ENCODE results near the gene KMT2C.

- TF ChIP-seq CTCF (IDR thresholded peaks at IDR 0.05; ENCODE audit: poor library complexity, severe bottlenecking) (no peak), POLR2AphosphoS5 (IDR thresholded peaks at IDR 0.05) (no peak), EZH2 (IDR thresholded peaks at IDR 0.05; ENCODE audit: borderline replicate concordance, insufficient read depth, low read length, poor library complexity, severe bottlenecking) (no peak), REST (IDR thresholded peaks at IDR 0.05; ENCODE audit: borderline replicate concordance) (no peak), TAF1 (IDR thresholded peaks at IDR 0.05; ENCODE audit: low read depth) (no peak), SMC3 (conservative IDR thresholded peaks at IDR 0.05; ENCODE audit: poor library complexity) (no peak)
Observed at GRCh38 chr7:152107945-152108344, 327.9 kb downstream of the KMT2C start.
